ENCODE measurements around the gene CPM.

CPM gene

GRCh38 chr12:68954811-68955210, 21.8 kb upstream of the CPM start:
- no peak for FAIRE-seq

- FAIRE-seq: no peak
Measured at GRCh38 chr12:68953536-68953935, 20.6 kb upstream of the CPM start.

- FAIRE-seq: no peak
Measured at GRCh38 chr12:68951652-68952051, 18.7 kb upstream of the CPM start.

GRCh38 chr12:68950511-68950910, 17.5 kb upstream of the CPM start:
- FAIRE-seq: no peak

GRCh38 chr12:68945255-68945654, 12.3 kb upstream of the CPM start:
- no peak for FAIRE-seq

GRCh38 chr12:68944296-68945076, 11.5 kb upstream of the CPM start:
- FAIRE-seq: no peak

GRCh38 chr12:68943848-68944247, 10.9 kb upstream of the CPM start:
- no peak for FAIRE-seq

GRCh38 chr12:68940731-68941130, 7.8 kb upstream of the CPM start:
- no peak for FAIRE-seq

GRCh38 chr12:68939505-68939904, 6.5 kb upstream of the CPM start:
- FAIRE-seq: no peak

GRCh38 chr12:68934392-68934791, 1.4 kb upstream of the CPM start:
- no peak for FAIRE-seq

- no peak for FAIRE-seq
Measured at GRCh38 chr12:68932128-68932960, 627 bp downstream of the CPM start.

- no peak for FAIRE-seq
Measured at GRCh38 chr12:68930178-68930577, 2.8 kb downstream of the CPM start.

GRCh38 chr12:68924546-68924945, 8.4 kb downstream of the CPM start:
- FAIRE-seq: no peak

GRCh38 chr12:68919581-68920239, 13.3 kb downstream of the CPM start:
- no peak for FAIRE-seq

GRCh38 chr12:68918960-68919359, 14.0 kb downstream of the CPM start:
- FAIRE-seq: no peak

GRCh38 chr12:68915055-68915454, 17.9 kb downstream of the CPM start:
- FAIRE-seq: no peak

- FAIRE-seq: no peak
Measured at GRCh38 chr12:68913682-68914081, 19.3 kb downstream of the CPM start.

GRCh38 chr12:68912916-68913315, 20.1 kb downstream of the CPM start:
- no peak for FAIRE-seq

GRCh38 chr12:68911197-68911718, 21.7 kb downstream of the CPM start:
- no peak for FAIRE-seq

GRCh38 chr12:68910128-68910527, 22.8 kb downstream of the CPM start:
- FAIRE-seq: peak; percentile 55

- FAIRE-seq: no peak
Measured at GRCh38 chr12:68908076-68908475, 24.9 kb downstream of the CPM start.

- FAIRE-seq: no peak
Measured at GRCh38 chr12:68905733-68906132, 27.2 kb downstream of the CPM start.

- no peak for FAIRE-seq
Measured at GRCh38 chr12:68904351-68904962, 28.5 kb downstream of the CPM start.

All from colon (tissue), 2 donors.